HEK293 (cell line): ENCODE data around the gene CLEC14A.

Experiments
- CTCF ChIA-PET: fragments of 350-600 bp; formaldehyde crosslinking; extraction: SDS; loops from one replicate; lab custom pipeline; 2021; ENCODE audit warnings: antibody characterized with exemption; lab: Yijun Ruan, JAX
- POLR2A ChIA-PET: fragments of 300-600 bp; formaldehyde crosslinking; extraction: SDS; loops from one replicate; lab custom pipeline; 2020; ENCODE audit warnings: antibody characterized with exemption, inconsistent platforms; lab: Yijun Ruan, JAX
- H3K27ac ChIP-seq: fragments of 200-500 bp; sonication (Bioruptor generic); 2 replicates; pipeline ENCODE4 v1.5.1; 2014; ENCODE audit warnings: low read depth, low read length, control low read depth, inconsistent platforms; ENCODE audit errors: extremely low read depth
- H3K36me3 ChIP-seq, 2 experiments: fragments of 200-500 bp in 1 of 2; sonication (Bioruptor generic) in 1 of 2; 1 replicate in 1 of 2; 2 replicates in 1 of 2; pipeline ENCODE4 v1.5.1; 2014 to 2017; ENCODE audit warnings: inconsistent platforms in 2 of 2, low read length in 2 of 2; ENCODE audit not compliant: control insufficient read depth in 2 of 2, insufficient read depth in 1 of 2
- H3K4me1 ChIP-seq: fragments of 200-500 bp; sonication (Bioruptor generic); 2 replicates; pipeline ENCODE4 v1.5.1; 2014; ENCODE audit warnings: mild to moderate bottlenecking, low read length, inconsistent platforms; ENCODE audit not compliant: control insufficient read depth, insufficient read depth
- H3K4me3 ChIP-seq: 2 replicates; pipeline ENCODE4 v1.5.1; 2011; ENCODE audit warnings: low read depth, mild to moderate bottlenecking, control low read depth, low read length, moderate library complexity
- H3K9me3 ChIP-seq: fragments of 200-500 bp; sonication (Bioruptor generic); 2 replicates; pipeline ENCODE4 v1.5.1; 2014; ENCODE audit warnings: low read depth, low read length, inconsistent platforms; ENCODE audit not compliant: control insufficient read depth, insufficient read depth
- SALL2 ChIP-seq: fragments of 450-650 bp; formaldehyde crosslinking; IDR thresholded peaks from 2 replicates; pipeline ENCODE4 v1.5.0; 2017; ENCODE audit warnings: missing biosample characterization, mild to moderate bottlenecking, missing genetic modification characterization, borderline replicate concordance
- ZBTB17 ChIP-seq: fragments of 450-650 bp; formaldehyde crosslinking; IDR thresholded peaks from 2 replicates; pipeline ENCODE4 v1.5.1; 2016; ENCODE audit warnings: missing biosample characterization, missing genetic modification characterization
- ZIC2 ChIP-seq: fragments of 450-650 bp; formaldehyde crosslinking; IDR thresholded peaks from 2 replicates; pipeline ENCODE4 v1.5.1; 2016; ENCODE audit warnings: missing biosample characterization, missing genetic modification characterization
- ZNF202 ChIP-seq: fragments of 450-650 bp; formaldehyde crosslinking; IDR thresholded peaks from 2 replicates; pipeline ENCODE4 v1.5.1; 2016; ENCODE audit warnings: missing biosample characterization, missing genetic modification characterization, borderline replicate concordance
- ZNF561 ChIP-seq: fragments of 450-650 bp; IDR thresholded peaks from 2 replicates; pipeline ENCODE4 v1.5.1; 2018; ENCODE audit warnings: missing biosample characterization, missing genetic modification characterization, borderline replicate concordance
- ZNF785 ChIP-seq: fragments of 450-650 bp; formaldehyde crosslinking; IDR thresholded peaks from 2 replicates; pipeline ENCODE4 v1.5.1; 2016; ENCODE audit warnings: missing biosample characterization, missing genetic modification characterization
- ZXDB ChIP-seq: fragments of 450-650 bp; formaldehyde crosslinking; IDR thresholded peaks from 2 replicates; pipeline ENCODE4 v1.5.1; 2016; ENCODE audit warnings: missing biosample characterization, missing genetic modification characterization
- TF ChIP-seq, protein P1 (sequence below): sonication (generic); formaldehyde crosslinking; IDR thresholded peaks from 2 replicates; pipeline ENCODE4 v1.8.1; 2022; ENCODE audit warnings: mild to moderate bottlenecking, moderate library complexity, missing genetic modification reagents
- TF ChIP-seq, protein P2 (sequence below): fragments of 450-650 bp; formaldehyde crosslinking; IDR thresholded peaks from 2 replicates; pipeline ENCODE4 v1.5.1; 2016; ENCODE audit warnings: missing biosample characterization, missing genetic modification characterization
- TF ChIP-seq, protein P3 (sequence below): fragments of 450-650 bp; formaldehyde crosslinking; optimal IDR thresholded peaks from 2 replicates; pipeline ENCODE3; 2016; ENCODE audit warnings: missing biosample characterization, mild to moderate bottlenecking, missing genetic modification characterization

Gene CLEC14A

DNA sequence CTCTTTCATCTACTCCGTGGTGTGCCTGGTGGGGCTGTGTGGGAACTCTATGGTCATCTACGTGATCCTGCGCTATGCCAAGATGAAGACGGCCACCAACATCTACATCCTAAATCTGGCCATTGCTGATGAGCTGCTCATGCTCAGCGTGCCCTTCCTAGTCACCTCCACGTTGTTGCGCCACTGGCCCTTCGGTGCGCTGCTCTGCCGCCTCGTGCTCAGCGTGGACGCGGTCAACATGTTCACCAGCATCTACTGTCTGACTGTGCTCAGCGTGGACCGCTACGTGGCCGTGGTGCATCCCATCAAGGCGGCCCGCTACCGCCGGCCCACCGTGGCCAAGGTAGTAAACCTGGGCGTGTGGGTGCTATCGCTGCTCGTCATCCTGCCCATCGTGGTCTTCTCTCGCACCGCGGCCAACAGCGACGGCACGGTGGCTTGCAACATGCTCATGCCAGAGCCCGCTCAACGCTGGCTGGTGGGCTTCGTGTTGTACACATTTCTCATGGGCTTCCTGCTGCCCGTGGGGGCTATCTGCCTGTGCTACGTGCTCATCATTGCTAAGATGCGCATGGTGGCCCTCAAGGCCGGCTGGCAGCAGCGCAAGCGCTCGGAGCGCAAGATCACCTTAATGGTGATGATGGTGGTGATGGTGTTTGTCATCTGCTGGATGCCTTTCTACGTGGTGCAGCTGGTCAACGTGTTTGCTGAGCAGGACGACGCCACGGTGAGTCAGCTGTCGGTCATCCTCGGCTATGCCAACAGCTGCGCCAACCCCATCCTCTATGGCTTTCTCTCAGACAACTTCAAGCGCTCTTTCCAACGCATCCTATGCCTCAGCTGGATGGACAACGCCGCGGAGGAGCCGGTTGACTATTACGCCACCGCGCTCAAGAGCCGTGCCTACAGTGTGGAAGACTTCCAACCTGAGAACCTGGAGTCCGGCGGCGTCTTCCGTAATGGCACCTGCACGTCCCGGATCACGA lies 46.0 kb downstream of the CLEC14A start:
- TF ChIP-seq, protein P1, sequence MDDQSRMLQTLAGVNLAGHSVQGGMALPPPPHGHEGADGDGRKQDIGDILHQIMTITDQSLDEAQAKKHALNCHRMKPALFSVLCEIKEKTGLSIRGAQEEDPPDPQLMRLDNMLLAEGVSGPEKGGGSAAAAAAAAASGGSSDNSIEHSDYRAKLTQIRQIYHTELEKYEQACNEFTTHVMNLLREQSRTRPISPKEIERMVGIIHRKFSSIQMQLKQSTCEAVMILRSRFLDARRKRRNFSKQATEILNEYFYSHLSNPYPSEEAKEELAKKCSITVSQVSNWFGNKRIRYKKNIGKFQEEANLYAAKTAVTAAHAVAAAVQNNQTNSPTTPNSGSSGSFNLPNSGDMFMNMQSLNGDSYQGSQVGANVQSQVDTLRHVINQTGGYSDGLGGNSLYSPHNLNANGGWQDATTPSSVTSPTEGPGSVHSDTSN (CRISPR knock-in tag), result no peak
- TF ChIP-seq ZNF202 (tag by site-specific recombination), result 0 out of 2 replicates have a peak, but pooled peaks have one; percentile 15
- TF ChIP-seq, all 188 proteins: peak for 1
- H3K36me3 ChIP-seq, result no peaks in the 10 kb centered on the region
- H3K27ac ChIP-seq, result no peak overlapping the region
- no peak overlapping the region; the same call in none of the 2 replicates for H3K4me3 ChIP-seq
- no peaks in the 10 kb centered on the region; the same call in 1 of the 2 replicates for H3K4me1 ChIP-seq
- peaks cover 3% of the 10 kb centered on the region; the same call in 1 of the 2 replicates for H3K9me3 ChIP-seq
- ChIA-PET POLR2A (no interaction called here), CTCF (interaction anchor here (0.6 to 0.9 kb wide), 2 partner anchors 28 to 1448 kb away, joined by 3 read pairs; no protein-coding TSS in a partner anchor)

DNA sequence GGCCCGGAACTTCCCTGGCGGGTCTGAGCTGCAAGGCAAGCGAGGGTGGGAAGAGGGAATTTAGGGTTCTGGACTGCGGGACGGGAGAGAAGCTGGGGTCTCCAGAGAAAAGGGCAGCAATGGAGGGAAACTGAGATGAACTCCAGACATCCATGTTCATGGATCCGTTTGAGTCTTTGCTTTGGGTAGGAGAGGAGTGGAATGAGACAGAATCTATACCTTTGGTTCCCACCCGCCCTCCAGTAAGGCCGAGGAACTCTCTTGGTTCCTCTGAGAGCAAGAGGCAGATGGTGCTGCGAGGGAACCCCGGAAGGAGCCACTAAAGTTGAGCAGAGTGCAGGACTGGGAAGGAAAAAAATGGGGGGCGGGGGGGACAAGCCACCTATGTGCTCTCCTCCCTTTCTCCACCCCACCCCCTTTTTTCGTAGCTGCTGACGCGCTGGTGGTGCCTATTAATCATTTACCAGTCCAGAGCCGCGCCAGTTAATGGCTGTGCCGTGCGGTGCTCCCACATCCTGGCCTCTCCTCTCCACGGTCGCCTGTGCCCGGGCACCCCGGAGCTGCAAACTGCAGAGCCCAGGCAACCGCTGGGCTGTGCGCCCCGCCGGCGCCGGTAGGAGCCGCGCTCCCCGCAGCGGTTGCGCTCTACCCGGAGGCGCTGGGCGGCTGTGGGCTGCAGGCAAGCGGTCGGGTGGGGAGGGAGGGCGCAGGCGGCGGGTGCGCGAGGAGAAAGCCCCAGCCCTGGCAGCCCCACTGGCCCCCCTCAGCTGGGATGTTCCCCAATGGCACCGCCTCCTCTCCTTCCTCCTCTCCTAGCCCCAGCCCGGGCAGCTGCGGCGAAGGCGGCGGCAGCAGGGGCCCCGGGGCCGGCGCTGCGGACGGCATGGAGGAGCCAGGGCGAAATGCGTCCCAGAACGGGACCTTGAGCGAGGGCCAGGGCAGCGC lies 47.0 kb downstream of the CLEC14A start:
- H3K9me3 ChIP-seq, result peaks cover 3% of the 10 kb centered on the region; the same call in 1 of the 2 replicates
- TF ChIP-seq ZIC2 (tag by site-specific recombination) (peak; percentile 63), ZNF561 (tag by site-specific recombination) (0 out of 2 replicates have a peak, but pooled peaks have one; percentile 60), ZNF785 (tag by site-specific recombination) (no peak), SALL2 (no peak), ZBTB17 (tag by site-specific recombination) (0 out of 2 replicates have a peak, but pooled peaks have one; percentile 19), ZXDB (tag by site-specific recombination) (no peak)
- TF ChIP-seq, protein P2, sequence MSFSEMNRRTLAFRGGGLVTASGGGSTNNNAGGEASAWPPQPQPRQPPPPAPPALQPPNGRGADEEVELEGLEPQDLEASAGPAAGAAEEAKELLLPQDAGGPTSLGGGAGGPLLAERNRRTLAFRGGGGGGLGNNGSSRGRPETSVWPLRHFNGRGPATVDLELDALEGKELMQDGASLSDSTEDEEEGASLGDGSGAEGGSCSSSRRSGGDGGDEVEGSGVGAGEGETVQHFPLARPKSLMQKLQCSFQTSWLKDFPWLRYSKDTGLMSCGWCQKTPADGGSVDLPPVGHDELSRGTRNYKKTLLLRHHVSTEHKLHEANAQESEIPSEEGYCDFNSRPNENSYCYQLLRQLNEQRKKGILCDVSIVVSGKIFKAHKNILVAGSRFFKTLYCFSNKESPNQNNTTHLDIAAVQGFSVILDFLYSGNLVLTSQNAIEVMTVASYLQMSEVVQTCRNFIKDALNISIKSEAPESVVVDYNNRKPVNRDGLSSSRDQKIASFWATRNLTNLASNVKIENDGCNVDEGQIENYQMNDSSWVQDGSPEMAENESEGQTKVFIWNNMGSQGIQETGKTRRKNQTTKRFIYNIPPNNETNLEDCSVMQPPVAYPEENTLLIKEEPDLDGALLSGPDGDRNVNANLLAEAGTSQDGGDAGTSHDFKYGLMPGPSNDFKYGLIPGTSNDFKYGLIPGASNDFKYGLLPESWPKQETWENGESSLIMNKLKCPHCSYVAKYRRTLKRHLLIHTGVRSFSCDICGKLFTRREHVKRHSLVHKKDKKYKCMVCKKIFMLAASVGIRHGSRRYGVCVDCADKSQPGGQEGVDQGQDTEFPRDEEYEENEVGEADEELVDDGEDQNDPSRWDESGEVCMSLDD (tag by site-specific recombination), result peak; percentile 34; the same call in 1 of the 2 replicates
- TF ChIP-seq, protein P3, sequence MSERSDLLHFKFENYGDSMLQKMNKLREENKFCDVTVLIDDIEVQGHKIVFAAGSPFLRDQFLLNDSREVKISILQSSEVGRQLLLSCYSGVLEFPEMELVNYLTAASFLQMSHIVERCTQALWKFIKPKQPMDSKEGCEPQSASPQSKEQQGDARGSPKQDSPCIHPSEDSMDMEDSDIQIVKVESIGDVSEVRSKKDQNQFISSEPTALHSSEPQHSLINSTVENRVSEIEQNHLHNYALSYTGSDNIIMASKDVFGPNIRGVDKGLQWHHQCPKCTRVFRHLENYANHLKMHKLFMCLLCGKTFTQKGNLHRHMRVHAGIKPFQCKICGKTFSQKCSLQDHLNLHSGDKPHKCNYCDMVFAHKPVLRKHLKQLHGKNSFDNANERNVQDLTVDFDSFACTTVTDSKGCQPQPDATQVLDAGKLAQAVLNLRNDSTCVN (tag by site-specific recombination), result peak; percentile 20
- H3K4me1 ChIP-seq, result no peaks in the 10 kb centered on the region; the same call in 1 of the 2 replicates
- POLR2A ChIA-PET, result no interaction called here
- no peaks in the 10 kb centered on the region for H3K36me3 ChIP-seq
- H3K27ac ChIP-seq, result no peak overlapping the region
- H3K4me3 ChIP-seq, result peak overlapping the region; percentile 26
- CTCF ChIA-PET, result interaction anchor here (0.8 to 2.4 kb wide), 2 partner anchors 10 to 12 kb away, joined by 5 to 20 read pairs; no protein-coding TSS in a partner anchor
